Measurements from ENCODE around the gene SPTBN2.

Gene SPTBN2

DNA sequence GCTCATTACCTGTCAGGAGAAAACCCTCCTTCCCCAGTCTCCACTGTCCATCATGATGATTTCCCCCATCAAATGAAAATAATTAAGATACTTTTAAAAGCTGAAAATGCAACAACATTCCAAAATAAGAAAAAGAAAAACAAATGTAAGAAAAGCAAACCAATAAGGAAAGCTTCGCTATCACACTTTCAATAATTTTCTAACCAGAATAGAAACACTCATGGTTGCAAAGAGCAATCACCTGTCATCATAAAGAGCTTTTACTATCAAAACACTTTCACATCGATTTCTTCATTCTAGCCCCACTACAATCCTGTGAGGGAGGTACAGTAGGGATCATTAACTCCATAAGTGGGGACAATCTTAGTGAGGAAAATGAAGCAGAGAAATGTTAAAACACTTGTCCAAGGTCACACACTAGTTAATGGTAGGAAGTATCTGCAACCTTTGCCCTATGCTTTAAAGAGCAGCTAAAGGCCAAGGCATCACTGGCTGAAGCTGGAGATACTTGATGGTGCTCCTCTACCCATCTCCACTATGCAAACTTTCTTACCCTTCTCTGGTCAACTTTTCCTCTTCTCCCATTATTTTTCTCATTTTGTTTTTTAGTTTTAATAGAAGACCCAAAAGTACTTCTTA lies 53.9 kb downstream of the SPTBN2 start:
- Mint-ChIP-seq H3K36me3 (ENCODE audit: low read depth) (peaks cover 31% of the 10 kb centered on the region), H3K27me3 (ENCODE audit: low read depth, poor library complexity) (no peaks in the 10 kb centered on the region), H3K27ac (peak overlapping the region; percentile 46), H3K9me3 (no peaks in the 10 kb centered on the region), H3K4me1 (peaks cover 52% of the 10 kb centered on the region), H3K4me3 (peak overlapping the region; percentile 93)
- TF ChIP-seq CTCF (IDR thresholded peaks at IDR 0.05) = no peak
- DNase-seq = no peak

DNA sequence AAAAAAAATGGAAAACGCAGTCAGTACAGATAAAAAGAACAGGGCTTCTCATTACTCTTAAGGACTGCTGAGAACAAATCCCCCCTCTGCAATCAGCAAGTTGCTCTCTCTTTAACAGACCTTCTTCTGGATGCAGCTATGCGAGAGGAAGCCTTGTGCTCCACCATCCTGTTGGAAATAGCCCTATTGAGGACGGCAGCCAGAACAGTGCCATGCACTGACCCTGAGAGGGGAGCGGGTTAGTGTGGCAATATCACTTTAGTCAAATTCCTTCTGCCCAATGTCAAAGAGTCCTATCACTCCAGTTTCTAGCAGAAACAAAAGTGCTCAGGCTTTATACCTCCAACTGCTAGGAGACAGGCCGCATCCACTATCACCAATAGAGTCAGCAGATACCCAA lies 58.2 kb downstream of the SPTBN2 start:
- H3K4me1 Mint-ChIP-seq = peaks cover 36% of the 10 kb centered on the region
- H3K9me3 Mint-ChIP-seq = no peaks in the 10 kb centered on the region
- H3K27ac Mint-ChIP-seq = peak overlapping the region; percentile 69
- H3K4me3 Mint-ChIP-seq = no peak overlapping the region
- no peak for TF ChIP-seq CTCF (IDR thresholded peaks at IDR 0.05)
- peaks cover 2% of the 10 kb centered on the region for H3K27me3 Mint-ChIP-seq (ENCODE audit: low read depth, poor library complexity)
- H3K36me3 Mint-ChIP-seq (ENCODE audit: low read depth) = peaks cover 49% of the 10 kb centered on the region
- DNase-seq = no peak

- Mint-ChIP-seq H3K36me3 (ENCODE audit: low read depth) (peaks cover 61% of the 10 kb centered on the region), H3K9me3 (no peaks in the 10 kb centered on the region), H3K27me3 (ENCODE audit: low read depth, poor library complexity) (peaks cover 2% of the 10 kb centered on the region), H3K4me3 (no peak overlapping the region), H3K27ac (no peak overlapping the region), H3K4me1 (peaks cover 9% of the 10 kb centered on the region)
- no peak for TF ChIP-seq CTCF (IDR thresholded peaks at IDR 0.05)
- no peak for DNase-seq
Observed at GRCh38 chr11:66665369-66665768, 63.6 kb downstream of the SPTBN2 start.

DNA sequence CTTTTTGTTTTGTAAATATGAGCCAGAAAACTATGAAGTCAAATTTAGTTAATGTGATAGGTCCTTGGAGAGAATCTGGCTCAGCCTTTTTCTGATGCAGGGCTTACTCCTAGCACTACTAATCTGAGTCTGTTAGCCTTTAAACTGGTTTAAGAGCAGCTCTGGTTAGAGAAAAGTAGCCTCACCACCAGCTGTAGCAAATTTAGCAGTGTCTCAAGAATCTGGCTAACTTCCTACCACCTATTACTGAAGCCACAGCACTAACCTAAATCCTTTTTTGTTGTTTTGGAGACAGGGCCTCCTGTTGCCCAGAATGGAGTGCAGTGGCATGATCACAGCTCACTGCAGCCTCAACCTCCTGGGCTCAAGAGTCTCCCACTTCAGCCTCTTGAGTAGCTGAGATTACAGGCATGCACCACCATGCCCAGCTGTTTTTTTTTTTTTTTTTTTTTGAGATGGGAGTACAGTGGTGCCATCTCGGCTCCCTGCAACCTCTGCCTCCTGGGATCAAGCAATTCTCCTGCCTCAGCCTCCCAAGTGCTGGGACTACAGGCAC lies 65.2 kb downstream of the SPTBN2 start:
- H3K27me3 Mint-ChIP-seq (ENCODE audit: low read depth, poor library complexity) = no peaks in the 10 kb centered on the region
- TF ChIP-seq CTCF (IDR thresholded peaks at IDR 0.05) = no peak
- H3K4me1 Mint-ChIP-seq = peaks cover 4% of the 10 kb centered on the region
- no peak overlapping the region for H3K27ac Mint-ChIP-seq
- H3K4me3 Mint-ChIP-seq = no peak overlapping the region
- peaks cover 60% of the 10 kb centered on the region for H3K36me3 Mint-ChIP-seq (ENCODE audit: low read depth)
- no peaks in the 10 kb centered on the region for H3K9me3 Mint-ChIP-seq
- DNase-seq = no peak

- no peaks in the 10 kb centered on the region for H3K27me3 Mint-ChIP-seq (ENCODE audit: low read depth, poor library complexity)
- H3K27ac Mint-ChIP-seq = peak overlapping the region; percentile 27
- no peak for DNase-seq
Observed at GRCh38 chr11:66659763-66660162, 69.3 kb downstream of the SPTBN2 start.

More at GRCh38 chr11:66659763-66660162, 69.3 kb downstream of the SPTBN2 start:
- no peaks in the 10 kb centered on the region for H3K9me3 Mint-ChIP-seq
- H3K36me3 Mint-ChIP-seq (ENCODE audit: low read depth) = peaks cover 62% of the 10 kb centered on the region
- no peak overlapping the region for H3K4me3 Mint-ChIP-seq
- H3K4me1 Mint-ChIP-seq = peaks cover 7% of the 10 kb centered on the region
- no peak for TF ChIP-seq CTCF (IDR thresholded peaks at IDR 0.05)
